ENCODE data around the gene CAMK1D.

The CAMK1D gene

DNA sequence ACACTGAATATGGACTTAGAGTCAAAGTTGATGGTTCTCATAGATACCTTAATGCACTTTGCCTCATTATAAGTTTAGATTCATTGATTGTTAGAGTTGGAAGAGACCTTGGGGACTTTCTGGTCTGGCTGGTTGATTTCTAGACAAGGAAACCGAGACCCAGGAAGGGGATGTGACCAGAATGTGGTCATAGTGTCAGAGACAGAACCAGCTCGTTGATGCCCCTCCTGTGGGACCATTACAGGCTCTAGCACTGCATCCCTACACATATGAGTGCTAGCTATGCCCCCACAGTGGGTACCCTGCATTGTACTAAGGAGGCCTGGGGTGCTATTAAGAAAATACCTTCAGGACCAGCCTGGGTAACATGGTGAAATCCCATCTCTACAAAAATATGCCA lies 306.6 kb downstream of the CAMK1D start:
- DNase-seq (ENCODE audit: low spot score) = no peak

- peak; percentile 60 for DNase-seq (ENCODE audit: low spot score)
Observed at GRCh38 chr10:12656518-12657142, 307.3 kb downstream of the CAMK1D start.

- no peak for DNase-seq (ENCODE audit: low spot score)
Observed at GRCh38 chr10:12657489-12657888, 308.1 kb downstream of the CAMK1D start.

GRCh38 chr10:12658526-12658925 lies 309.2 kb downstream of the CAMK1D start:
- DNase-seq (ENCODE audit: low spot score) = no peak

DNA sequence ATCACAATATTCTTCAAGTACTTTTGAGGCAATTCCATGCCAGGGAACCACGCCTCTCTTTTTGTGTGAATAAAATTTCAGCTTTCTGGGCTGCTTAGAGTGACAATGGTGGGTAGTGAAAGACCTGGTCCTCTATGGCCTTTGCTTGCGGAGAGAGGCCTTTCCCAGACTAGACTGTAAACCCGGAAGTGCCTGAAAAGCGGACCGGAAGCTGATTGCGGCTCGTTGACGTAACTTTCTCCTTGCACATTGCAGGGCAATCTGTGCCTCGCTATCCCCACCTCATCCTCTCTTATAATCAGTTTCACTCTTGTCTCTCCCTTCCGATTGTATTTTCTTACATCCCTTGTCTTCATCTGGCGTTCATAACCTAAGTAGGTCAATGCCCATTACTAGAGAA lies 310.4 kb downstream of the CAMK1D start:
- DNase-seq (ENCODE audit: low spot score) = no peak

DNA sequence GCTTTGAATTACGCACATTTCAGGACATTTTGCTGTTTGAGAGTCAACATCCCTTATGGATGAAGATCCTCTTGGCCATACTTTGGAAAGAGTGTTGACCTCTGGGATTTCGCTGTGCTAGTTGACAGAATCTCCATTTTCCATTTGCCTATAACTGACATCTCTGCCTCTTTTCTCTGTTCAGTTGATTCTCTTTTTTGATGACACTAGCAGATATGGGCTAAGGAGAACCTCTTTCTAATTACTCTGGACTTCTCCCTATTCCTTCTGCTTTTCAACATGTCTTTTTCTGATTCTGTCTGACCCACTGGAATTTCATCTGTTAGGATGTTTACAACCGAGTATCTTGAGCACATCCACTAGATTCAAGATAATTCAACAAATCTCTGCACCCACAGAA lies 311.5 kb downstream of the CAMK1D start:
- no peak for DNase-seq (ENCODE audit: low spot score)

GRCh38 chr10:12661671-12662070 lies 312.3 kb downstream of the CAMK1D start:
- DNase-seq (ENCODE audit: low spot score) = no peak

GRCh38 chr10:12663863-12664262 lies 314.5 kb downstream of the CAMK1D start:
- no peak for DNase-seq (ENCODE audit: low spot score)

DNA sequence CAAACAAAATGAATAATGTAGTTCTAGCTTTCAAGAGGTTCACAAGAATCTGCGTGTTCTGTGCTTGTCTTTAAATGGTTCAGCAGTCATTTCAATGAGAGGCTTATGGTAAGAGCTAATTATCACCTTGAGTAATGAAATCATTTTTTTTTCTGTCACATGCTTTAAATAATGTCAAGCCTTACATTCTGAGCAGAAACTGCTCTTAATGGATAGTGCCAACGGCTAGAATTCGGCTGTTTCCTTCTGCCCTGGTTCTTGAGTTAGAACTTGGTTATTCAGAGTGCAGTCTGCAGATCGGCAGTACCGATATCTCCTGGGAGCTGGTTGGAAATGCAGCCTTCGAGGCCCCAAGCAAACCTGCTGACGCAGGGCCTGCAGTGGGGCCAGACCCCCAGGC lies 316.2 kb downstream of the CAMK1D start:
- DNase-seq (ENCODE audit: low spot score) = no peak

DNA sequence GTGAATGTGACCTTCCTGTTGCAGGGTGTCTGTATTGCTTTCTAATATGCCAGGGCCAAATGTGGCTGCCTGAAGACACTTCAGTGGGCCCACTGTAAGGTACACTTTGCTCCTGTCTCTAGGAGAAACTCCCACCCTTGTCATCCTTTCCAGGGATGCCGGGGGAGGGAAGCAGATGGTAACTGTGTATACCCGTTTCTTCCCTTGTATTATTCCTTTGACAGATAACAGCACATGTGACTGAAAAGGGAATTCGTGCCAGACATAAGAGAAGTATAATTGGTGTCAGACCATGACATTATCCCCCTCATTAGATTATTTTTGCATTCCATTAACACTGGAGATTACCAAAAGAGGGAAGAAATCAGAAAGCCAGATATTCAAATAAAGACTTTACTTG lies 317.7 kb downstream of the CAMK1D start:
- DNase-seq (ENCODE audit: low spot score) = no peak

DNA sequence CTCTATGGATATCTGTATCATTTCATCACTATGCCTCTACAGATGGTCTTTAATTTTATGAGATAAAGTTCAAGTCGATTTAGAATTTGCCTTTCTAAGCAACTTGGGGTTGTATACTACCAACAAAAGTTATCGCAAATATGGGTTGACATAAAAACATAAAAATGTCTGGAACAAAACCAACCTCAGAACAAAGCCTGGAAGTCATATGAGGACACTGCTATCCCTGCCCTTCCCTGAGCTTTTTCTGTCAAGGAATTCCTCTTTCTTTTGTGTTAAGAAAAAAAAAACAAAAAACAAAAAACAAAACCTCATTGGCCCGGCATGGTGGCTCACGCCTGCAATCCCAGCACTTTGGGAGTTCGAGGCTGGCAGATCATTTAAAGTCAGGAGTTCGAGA lies 319.3 kb downstream of the CAMK1D start:
- DNase-seq (ENCODE audit: low spot score) = no peak

DNA sequence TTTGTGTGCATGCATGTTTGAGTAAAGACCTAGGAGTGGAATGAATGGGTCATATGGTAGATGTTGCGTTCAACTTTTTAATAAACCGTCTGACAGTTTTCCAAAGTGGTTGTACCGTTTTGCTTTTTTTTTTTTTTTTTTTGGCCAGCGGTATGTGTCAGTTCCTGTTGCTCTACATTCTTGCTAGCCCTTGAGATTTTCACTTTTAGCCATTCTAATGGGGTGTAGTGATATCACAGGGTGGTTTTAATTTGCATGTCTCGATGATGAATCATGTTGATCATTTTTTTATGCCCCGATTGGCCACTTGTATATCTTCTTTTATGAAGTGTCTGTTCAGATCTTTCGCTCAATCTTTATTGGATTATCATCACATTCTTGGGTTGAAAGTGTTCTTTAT lies 320.7 kb downstream of the CAMK1D start:
- no peak for DNase-seq (ENCODE audit: low spot score)

DNA sequence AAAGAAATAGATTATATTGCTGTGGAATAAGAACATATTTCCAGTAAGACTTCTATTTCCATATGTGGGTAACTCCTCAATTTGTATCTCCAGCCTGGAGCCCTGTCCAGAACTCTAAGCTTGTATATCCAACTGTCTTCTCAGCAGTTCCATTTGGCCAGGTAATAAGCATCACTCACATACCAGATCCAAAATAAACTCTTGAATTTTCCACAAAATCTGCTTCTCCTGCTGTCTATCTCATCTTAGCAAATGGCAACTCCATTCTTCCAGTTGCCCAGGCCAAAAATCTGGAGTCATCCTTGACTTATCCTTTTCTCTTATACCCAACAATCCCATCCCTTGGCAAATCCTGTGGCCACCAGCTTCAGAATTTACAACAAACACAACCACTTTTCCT lies 325.8 kb downstream of the CAMK1D start:
- peak; percentile 56 for DNase-seq (ENCODE audit: low spot score)

DNA sequence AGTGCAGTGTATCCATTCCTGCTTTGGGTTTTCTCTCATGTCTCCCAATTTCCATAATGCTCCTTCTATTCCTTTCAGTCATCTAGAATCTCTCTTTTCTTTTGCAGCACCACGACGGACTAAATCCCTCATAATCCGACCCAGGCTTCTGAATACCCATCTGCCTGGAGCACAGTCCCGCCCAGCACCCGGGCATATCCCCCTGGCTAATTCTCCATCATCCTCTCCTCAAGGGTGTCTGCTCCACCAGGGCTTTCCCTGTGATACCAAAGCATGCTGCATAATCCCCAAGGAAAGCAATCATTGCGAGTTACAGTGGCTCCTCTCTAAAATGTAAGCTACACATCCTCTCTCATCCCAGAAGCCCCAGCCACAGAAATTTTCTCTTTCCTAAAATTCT lies 330.3 kb downstream of the CAMK1D start:
- DNase-seq (ENCODE audit: low spot score) = no peak

DNA sequence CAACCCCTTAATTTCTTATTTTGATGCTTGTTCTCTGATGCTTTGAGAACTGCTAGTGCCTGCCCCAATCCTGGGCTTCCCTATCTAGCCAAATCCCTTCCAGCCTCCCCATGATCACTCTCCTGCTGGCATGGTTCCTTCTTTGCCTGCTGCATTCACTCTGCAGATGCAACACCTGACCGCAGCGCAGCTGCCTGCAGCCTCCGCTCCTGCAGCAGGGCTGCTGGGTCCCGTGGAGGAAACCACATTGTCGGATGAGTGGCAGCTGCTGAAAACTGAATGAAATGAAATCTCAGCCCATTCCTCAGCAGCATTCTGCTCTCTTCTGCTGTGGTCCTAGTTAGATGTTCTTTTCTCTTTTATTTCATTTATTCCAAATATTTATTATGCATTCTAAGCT lies 331.9 kb downstream of the CAMK1D start:
- DNase-seq (ENCODE audit: low spot score) = no peak

DNA sequence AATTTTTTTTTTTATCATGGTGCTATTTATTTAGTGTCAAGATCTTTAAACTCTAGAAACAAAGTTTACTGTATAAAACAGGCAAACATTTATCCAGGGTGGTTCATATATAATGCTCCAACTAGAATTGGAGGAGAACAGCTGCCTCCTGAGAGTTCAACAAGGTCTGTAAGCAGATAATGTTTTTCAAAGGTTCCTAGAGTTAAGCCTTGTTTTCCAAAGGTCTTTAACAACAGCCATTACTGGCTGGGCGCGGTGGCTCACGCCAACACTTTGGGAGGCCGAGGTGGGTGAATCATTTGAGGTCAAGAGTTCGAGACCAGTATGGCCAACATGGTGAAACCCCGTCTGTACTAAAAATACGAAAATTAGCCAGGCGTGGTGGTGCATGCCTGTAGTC lies 335.4 kb downstream of the CAMK1D start:
- no peak for DNase-seq (ENCODE audit: low spot score)

GRCh38 chr10:12685261-12686058 lies 336.1 kb downstream of the CAMK1D start:
- DNase-seq (ENCODE audit: low spot score) = no peak

DNA sequence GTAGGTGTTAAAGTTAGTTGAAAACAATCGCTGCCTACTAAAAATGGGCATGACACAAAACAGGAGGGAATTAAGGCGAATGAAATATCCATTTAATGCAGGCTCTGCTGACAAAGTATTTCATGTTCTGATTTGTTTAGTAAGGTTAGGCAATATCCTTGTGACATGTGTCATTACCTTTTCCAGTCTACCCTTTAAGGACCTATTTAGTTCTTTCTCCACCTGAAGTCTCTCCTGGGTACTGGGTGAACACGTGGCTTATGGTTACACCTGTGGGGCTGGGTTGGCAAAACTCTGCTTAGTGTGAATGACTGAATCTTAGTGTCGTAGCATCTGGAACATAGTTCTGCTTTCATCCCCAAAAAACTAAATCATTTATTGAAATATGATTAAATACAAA lies 338.6 kb downstream of the CAMK1D start:
- DNase-seq (ENCODE audit: low spot score) = no peak

- no peak for DNase-seq (ENCODE audit: low spot score)
Observed at GRCh38 chr10:12689893-12690292, 340.5 kb downstream of the CAMK1D start.

DNA sequence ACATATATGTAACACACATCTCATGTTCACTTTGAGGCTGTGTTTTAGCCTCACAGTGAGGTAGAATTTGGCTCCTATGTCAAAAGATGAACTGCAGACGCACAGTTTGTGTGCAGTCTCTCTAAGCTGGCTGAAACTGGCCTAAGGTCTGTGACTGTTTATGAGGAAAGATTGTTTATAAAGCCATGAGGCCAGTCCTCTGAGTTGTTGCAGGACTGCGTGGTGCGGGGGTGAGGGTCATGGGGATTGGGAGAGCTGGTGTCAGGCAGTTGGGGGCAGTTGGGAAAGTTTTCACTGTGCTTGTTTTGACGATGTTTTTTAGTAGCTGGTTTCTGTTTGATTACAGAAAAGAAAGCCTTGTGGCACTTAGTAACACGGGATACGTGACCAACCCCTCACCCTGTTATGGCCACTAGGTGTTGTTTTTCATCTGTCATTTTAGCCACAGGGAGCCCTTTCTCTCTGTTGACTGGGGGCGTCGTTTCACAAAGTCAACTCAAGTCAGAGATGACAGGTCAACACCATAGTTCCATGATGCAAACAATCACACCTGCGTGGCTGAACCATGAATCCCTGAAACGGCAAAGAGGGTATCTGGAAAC lies 341.3 kb downstream of the CAMK1D start:
- DNase-seq (ENCODE audit: low spot score) = no peak

GRCh38 chr10:12691596-12691995 lies 342.2 kb downstream of the CAMK1D start:
- DNase-seq (ENCODE audit: low spot score) = no peak

- DNase-seq (ENCODE audit: low spot score) = no peak
Observed at GRCh38 chr10:12697764-12698163, 348.4 kb downstream of the CAMK1D start.

- DNase-seq (ENCODE audit: low spot score) = no peak
Observed at GRCh38 chr10:12699258-12699700, 349.9 kb downstream of the CAMK1D start.
